Renal cortex interstitium (tissue), 15 donors: ENCODE data around the gene ZNF689. TPM values are rescaled to one million over a fixed set of nuclear protein-coding genes. Genes with fewer than 3 reads are reported as not detected.
A peak's percentile ranks its signal among the peaks of the same experiment; 100 is the strongest.

Experiments
- DNase-seq, 11 donors: peaks; one replicate each; pipeline ENCODE4 v3.0.0-alpha.2; 2013; ENCODE audit warnings: low read depth in 9 of 11, low spot score in 4 of 11; ENCODE audit errors: extremely low read depth in 1 of 11
- long read RNA-seq, 16 experiments: transcript quantifications; one replicate each; lab custom pipeline, GENCODE V29; 2026
- polyA plus RNA-seq, 3 donors: library from polyadenylated mRNA; unstranded; fragments of 120-200 nt; gene quantifications; one replicate each; pipeline ENCODE4 v1.2.1, GENCODE V29; 2013; ENCODE audit not compliant: insufficient read length in 3 of 3

Gene ZNF689
- polyA plus RNA-seq, result 10 to 100 TPM; 12.8 to 16.0 (median 14.7) TPM
- long read RNA-seq, donor 1, transcript ZNF689-201 (3 exons, 3,547 nt), result major isoform, 5 of 5 reads
- long read RNA-seq, donor 1, partial matches to known transcripts, result 0 of 5 reads
- long read RNA-seq, donor 1, other reads (novel, unspliced or antisense), result 0 of 5 reads
- long read RNA-seq, donor 2, transcript ZNF689-201 (3 exons, 3,547 nt), result major isoform, 5 of 5 reads
- long read RNA-seq, donor 2, partial matches to known transcripts, result 0 of 5 reads
- long read RNA-seq, donor 2, other reads (novel, unspliced or antisense), result 0 of 5 reads
- long read RNA-seq, donor 3, transcript ZNF689-201 (3 exons, 3,547 nt), result major isoform, 5 of 34 reads
- long read RNA-seq, donor 3, partial matches to known transcripts, result 29 of 34 reads
- long read RNA-seq, donor 3, other reads (novel, unspliced or antisense), result 0 of 34 reads
- long read RNA-seq, donor 4, transcript ZNF689-201 (3 exons, 3,547 nt), result major isoform, 5 of 6 reads
- long read RNA-seq, donor 4, partial matches to known transcripts, result 0 of 6 reads
- long read RNA-seq, donor 4, other reads (novel, unspliced or antisense), result 0 of 6 reads
- long read RNA-seq, donor 5, result 0 reads
- long read RNA-seq, donor 6, transcript ZNF689-201 (3 exons, 3,547 nt), result major isoform, 5 of 15 reads
- long read RNA-seq, donor 6, partial matches to known transcripts, result 5 of 15 reads
- long read RNA-seq, donor 6, other reads (novel, unspliced or antisense), result 5 of 15 reads
- long read RNA-seq, donor 7, transcript ZNF689-201 (3 exons, 3,547 nt), result major isoform, 7 of 7 reads
- long read RNA-seq, donor 7, partial matches to known transcripts, result 0 of 7 reads
- long read RNA-seq, donor 7, other reads (novel, unspliced or antisense), result 0 of 7 reads
- long read RNA-seq, donor 8, result 0 reads
- long read RNA-seq, donor 9, transcript ZNF689-201 (3 exons, 3,547 nt), result major isoform, 11 of 11 reads
- long read RNA-seq, donor 9, partial matches to known transcripts, result 0 of 11 reads
- long read RNA-seq, donor 9, other reads (novel, unspliced or antisense), result 0 of 11 reads
- long read RNA-seq, donor 10, partial matches to known transcripts, result 0 of 2 reads
- long read RNA-seq, donor 10, other reads (novel, unspliced or antisense), result 0 of 2 reads
- long read RNA-seq, donor 11, partial matches to known transcripts, result 0 of 2 reads
- long read RNA-seq, donor 11, other reads (novel, unspliced or antisense), result 0 of 2 reads
- long read RNA-seq, donor 12, partial matches to known transcripts, result 7 of 9 reads
- long read RNA-seq, donor 12, other reads (novel, unspliced or antisense), result 0 of 9 reads
- long read RNA-seq, donor 13, result 0 reads
- long read RNA-seq, donor 14, partial matches to known transcripts, result 16 of 22 reads
- long read RNA-seq, donor 14, other reads (novel, unspliced or antisense), result 0 of 22 reads
- long read RNA-seq, donor 15, partial matches to known transcripts, result 0 of 4 reads
- long read RNA-seq, donor 15, other reads (novel, unspliced or antisense), result 0 of 4 reads
- long read RNA-seq, donor 16, transcript ZNF689-201 (3 exons, 3,547 nt), result major isoform, 17 of 17 reads
- long read RNA-seq, donor 16, partial matches to known transcripts, result 0 of 17 reads
- long read RNA-seq, donor 16, other reads (novel, unspliced or antisense), result 0 of 17 reads

GRCh38 chr16:30609926-30610839, at the start of gene ZNF689:
Gene ZNF689, minus strand, starts transcription at chr16:30610389. Its CDS starts 348 bp downstream, at chr16:30610041.
- DNase-seq, result peak; percentile 96 to 100 (median 98)

DNA sequence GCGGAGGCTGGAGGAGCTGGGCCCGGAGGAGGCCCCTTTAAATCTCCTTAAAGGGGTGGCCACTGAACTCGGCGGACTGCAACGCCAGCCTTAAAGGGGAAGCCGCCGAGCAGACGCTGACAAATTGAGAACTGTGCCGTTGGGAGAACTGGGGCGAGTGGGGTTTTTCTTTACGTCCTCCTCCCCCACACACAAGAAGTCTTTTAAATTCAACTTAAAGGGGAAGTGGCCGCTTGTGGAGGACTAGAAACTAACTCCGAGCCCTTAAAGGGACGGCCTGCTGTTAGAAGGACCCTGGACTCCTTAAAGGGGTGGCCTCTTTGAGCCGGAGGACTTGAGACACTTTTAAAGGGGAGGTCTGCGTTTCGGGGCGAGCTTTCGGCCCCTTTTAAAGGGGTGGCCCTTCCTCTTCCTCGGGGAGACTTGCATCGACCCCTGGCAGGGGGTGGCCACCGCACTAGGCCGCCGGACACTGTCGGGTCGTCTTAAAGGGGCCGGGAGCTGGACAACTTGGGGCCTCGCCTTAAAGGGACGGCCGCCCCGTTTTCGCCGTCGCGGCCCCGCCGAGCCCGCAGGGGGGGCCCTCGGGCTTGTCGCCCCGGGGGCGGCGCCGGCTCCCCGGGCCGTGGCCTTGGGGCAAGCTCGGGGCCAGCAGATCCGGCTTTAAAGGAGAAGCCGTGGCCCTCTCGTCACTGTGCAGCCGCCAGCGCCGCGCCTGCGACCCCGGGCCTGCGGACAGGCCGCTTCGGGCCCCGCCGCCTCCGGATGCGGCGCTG, 48.7 kb upstream of the ZNF689 start:
- peak in 10 of 11 donors; percentile 90 to 96 (median 94) for DNase-seq

DNA sequence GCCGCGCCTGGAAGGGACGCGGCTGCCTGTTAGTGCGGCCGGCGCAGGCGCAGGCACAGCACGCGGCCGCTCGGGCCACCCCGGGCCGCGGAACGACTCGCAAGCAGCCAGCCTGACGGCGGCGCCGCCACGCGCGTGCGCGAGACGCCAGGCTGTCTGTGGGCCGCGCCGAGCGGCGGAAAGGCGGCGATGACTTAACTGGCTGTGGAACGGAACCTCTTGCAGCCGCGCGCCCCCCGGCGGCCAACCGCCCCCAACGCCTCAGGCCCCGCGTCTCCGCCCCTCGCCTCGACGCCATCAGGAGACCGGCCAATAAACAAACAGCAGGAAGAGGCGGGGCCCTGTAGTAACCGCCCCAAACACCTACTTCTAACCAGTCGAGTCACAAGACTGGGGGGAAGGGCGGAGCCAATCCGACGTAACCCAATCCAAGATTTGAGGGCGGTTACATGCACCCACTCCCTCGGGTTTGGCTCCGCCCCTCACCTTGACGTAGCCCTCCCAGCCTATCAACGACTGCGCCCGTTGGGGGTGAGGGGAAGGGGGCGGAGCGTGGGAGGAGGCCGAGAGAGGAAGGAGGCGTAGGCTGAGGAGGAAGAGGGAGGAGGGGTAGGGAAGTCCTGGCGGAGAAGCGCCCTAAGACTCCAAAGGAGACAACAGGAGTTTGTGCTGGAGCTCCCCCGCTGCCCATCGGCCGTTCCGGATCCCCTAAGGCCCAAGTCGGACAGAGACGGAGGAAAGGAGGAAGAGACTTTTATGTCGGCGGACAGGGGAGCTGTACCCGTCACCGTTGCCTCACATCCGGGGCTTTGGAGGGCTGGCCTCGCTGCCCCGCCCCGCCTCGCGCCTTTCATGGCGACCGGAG, 47.9 kb upstream of the ZNF689 start, which contains the start of gene FBRS:
FBRS (plus strand) TSS at position 566 of the 865 bp plus-strand sequence. CDS start 1,088 bp downstream, outside the sequence.
- DNase-seq, result peak; percentile 100

- peak in 2 of 11 donors; percentile 31 to 41 for DNase-seq
These were observed 47.0 kb upstream of the ZNF689 start for GRCh38 chr16:30656974-30657865.

DNA sequence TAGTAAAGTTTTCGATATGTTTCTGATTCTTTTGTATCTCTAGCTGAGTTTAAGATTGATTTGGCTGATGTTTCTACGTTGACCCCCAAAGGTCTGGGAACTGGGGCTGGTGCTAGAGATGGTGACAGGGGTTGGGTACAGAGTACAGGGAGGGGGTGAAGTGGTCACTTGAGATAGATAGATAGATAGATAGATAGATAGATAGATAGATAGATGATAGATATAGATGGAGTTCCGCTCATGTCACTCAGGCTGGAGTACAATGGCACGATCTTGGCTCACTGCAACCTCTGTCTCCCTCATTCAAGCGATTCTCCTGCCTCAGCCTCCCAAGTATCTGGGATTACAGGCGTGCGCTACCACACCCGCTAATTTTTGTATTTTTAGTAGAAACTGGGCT, 46.2 kb upstream of the ZNF689 start:
- no peak for DNase-seq

DNA sequence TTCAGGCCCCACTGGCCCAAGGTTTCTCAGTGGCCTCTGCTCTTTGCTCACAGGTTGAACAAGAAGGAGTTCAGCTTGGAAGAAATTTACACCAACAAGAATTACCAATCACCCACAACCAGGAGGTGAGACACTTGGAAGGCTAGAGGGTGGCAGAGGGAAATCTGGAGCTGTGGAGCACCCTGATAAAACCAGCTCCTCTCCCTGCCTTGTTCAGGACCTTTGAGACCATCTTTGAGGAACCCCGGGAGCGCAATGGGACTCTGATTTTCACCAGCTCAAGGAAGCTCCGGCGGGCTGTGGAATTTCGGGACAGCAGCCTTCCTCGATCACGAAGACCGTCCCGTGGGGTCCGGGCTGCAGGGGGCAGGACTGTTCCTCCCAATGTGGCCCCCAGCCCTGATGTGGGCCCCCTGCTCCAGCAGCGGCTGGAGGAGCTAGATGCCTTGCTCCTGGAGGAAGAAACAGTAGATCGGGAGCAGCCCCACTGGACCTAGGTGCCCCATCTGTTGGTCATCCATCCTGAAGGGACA, 45.7 kb upstream of the ZNF689 start:
- DNase-seq, result no peak

GRCh38 chr16:30654856-30655255, 44.7 kb upstream of the ZNF689 start:
- DNase-seq, result no peak

- no peak for DNase-seq
These were observed 42.5 kb upstream of the ZNF689 start for GRCh38 chr16:30652718-30653117.

DNA sequence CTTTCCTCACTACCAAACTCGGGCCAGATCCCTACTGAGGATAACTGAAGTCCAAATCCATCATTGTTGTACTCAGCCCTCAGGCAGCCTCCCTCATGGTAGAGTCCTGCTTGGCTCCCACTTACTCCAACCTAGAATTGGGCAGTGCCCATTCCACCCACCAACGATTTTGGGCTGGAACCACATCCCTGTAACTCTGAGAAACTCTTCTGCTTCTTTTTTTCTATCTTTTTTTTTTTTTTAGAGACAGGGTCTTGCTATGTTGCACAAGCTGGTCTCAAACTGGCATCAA, 41.8 kb upstream of the ZNF689 start:
- DNase-seq, result no peak

DNA sequence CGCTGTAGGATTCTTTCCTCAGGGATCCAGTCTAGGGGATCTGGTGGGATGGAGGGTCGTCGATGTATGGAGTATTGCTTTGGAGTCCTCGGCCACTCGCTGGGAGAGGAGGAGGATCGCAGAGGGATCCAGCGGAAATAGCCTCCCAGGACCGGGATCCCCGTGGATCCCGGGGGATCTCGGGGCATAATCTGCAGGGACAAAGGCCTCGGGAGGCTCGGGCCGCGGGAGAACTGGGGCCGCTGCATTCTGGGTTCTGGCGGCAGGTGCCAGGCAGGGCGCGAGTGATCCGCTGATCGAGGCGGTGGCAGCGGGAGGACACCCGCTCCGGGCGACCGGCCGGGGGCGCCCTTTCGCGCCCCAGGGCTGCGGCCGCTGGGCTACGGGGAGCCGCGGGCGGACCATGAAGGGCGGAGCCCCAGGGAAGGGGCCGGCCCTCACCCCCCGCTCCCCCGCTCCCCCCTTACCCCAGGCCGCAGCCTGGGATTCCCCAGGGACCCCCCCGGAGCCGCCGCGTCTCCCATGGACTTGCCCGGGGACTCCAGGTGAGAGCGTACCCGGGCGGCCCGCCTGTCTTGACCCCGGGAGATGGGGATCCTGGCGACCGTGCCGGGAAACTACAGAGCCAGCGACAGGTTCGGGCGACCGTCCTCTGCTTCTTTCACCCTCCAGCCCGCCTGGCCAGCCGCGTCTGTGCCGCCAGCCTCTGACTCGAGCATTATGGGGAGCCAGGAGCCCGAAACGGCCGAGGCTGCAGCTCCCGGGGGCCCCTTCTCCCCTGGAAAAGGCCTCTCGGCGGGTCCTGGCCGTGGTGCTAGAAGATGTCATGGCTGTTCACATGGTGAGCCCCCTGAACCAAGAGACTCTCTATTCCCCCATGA, 41.2 kb upstream of the ZNF689 start:
- peak in 2 of 11 donors; percentile 33 to 34 for DNase-seq

GRCh38 chr16:30650369-30651123, 40.4 kb upstream of the ZNF689 start, which contains the start of gene PRR14:
Gene PRR14, plus strand, starts transcription at chr16:30650960. Its CDS starts 686 bp downstream, at chr16:30651646.
- peak; percentile 97 to 100 (median 100) for DNase-seq

GRCh38 chr16:30649725-30650368, 39.7 kb upstream of the ZNF689 start:
- DNase-seq, result no peak

- DNase-seq, result no peak
These were observed 37.0 kb upstream of the ZNF689 start for GRCh38 chr16:30647274-30647571.
